Kidney epithelial cell (primary cell): ENCODE results near the gene LRRC71. TPM values are rescaled to one million over a fixed set of nuclear protein-coding genes. Genes with fewer than 3 reads are reported as not detected.

Experiments used
- DNase-seq: peaks from one replicate; pipeline ENCODE4 v3.0.0-alpha.2; 2010; ENCODE audit warnings: low read depth
- H3K27me3 ChIP-seq: 2 replicates; pipeline ENCODE4 v1.6.0; 2011; ENCODE audit warnings: low read length; ENCODE audit not compliant: control insufficient read depth, insufficient read depth
- H3K36me3 ChIP-seq: 2 replicates; pipeline ENCODE4 v1.5.1; 2011; ENCODE audit warnings: low read length; ENCODE audit not compliant: control insufficient read depth, insufficient read depth
- H3K4me3 ChIP-seq: 2 replicates; pipeline ENCODE4 v1.5.1; 2011; ENCODE audit warnings: low read depth, mild to moderate bottlenecking, control low read depth, low read length
- CTCF ChIP-seq: IDR thresholded peaks from 2 replicates; pipeline ENCODE4 v1.5.1; 2011; ENCODE audit warnings: mild to moderate bottlenecking, moderate library complexity, low read length, control low read depth, inconsistent platforms; ENCODE audit not compliant: insufficient read depth, poor library complexity, severe bottlenecking
- total RNA-seq: library from RNA; depleted of rRNA; stranded (reverse); fragments of >200 nt; gene quantifications from 2 replicates; pipeline ENCODE4 v1.2.3, GENCODE V29; 2015

Gene LRRC71
- total RNA-seq, result not detected in 2 replicates

GRCh38 chr1:156920233-156921052 is at the start of gene LRRC71:
Gene LRRC71, plus strand, starts transcription at chr1:156920632. Its CDS starts 172 bp downstream, at chr1:156920804.
- TF ChIP-seq CTCF, result peak; percentile 74
- Histone ChIP-seq H3K4me3 (peak within 1 kb of the TSS; percentile 21), H3K36me3 (no peaks in the 10 kb centered on the region), H3K27me3 (peaks cover 50% of the 10 kb centered on the region)
- DNase-seq, result no peak

- Histone ChIP-seq H3K27me3 (peaks cover 32% of the 10 kb centered on the region), H3K36me3 (no peaks in the 10 kb centered on the region), H3K4me3 (no peak overlapping the region)
- TF ChIP-seq CTCF, result no peak
- DNase-seq, result no peak
Measured at GRCh38 chr1:156873659-156874058, 46.8 kb upstream of the LRRC71 start.

GRCh38 chr1:156874142-156874541 is 46.3 kb upstream of the LRRC71 start:
- no peak for DNase-seq
- Histone ChIP-seq H3K36me3 (no peaks in the 10 kb centered on the region), H3K27me3 (peaks cover 34% of the 10 kb centered on the region), H3K4me3 (no peak overlapping the region)
- TF ChIP-seq CTCF, result no peak

GRCh38 chr1:156874572-156875340 is 45.7 kb upstream of the LRRC71 start:
- peaks cover 35% of the 10 kb centered on the region for H3K27me3 ChIP-seq
- H3K4me3 ChIP-seq, result no peak overlapping the region
- no peak for DNase-seq
- no peaks in the 10 kb centered on the region for H3K36me3 ChIP-seq
- TF ChIP-seq CTCF, result no peak

- no peak for TF ChIP-seq CTCF
- no peaks in the 10 kb centered on the region for H3K36me3 ChIP-seq
- no peak for DNase-seq
- H3K4me3 ChIP-seq, result no peak overlapping the region
- peaks cover 41% of the 10 kb centered on the region for H3K27me3 ChIP-seq
Measured at GRCh38 chr1:156875341-156875615, 45.2 kb upstream of the LRRC71 start.
